Natural killer cell (primary cell): Measurements from ENCODE around the gene DNAH14. TPM values are rescaled to one million over a fixed set of nuclear protein-coding genes. Genes with fewer than 3 reads are reported as not detected.

ENCODE experiments used
- ATAC-seq, 3 donors: fragments of 150-1000 bp in 2 of 3; fragments of 200-7000 bp in 1 of 3; cut with Tn5 transposase; 1 replicate in 1 of 3; 2 replicates in 2 of 3; pipeline ENCODE4 v1.10.0; 2021; ENCODE audit warnings: mild to moderate bottlenecking in 2 of 3, moderate library complexity in 2 of 3
- DNase-seq, 2 donors: peaks; one replicate each; pipeline versions ENCODE4 v3.0.0 to v3.0.0-alpha.2; 2013 to 2021; ENCODE audit warnings: mixed read lengths in 1 of 2
- H3K27ac ChIP-seq: one replicate; pipeline ENCODE4 v1.5.1; 2013; ENCODE audit warnings: mild to moderate bottlenecking, low read length
- H3K27me3 ChIP-seq: one replicate; pipeline ENCODE4 v1.6.1; 2013; ENCODE audit warnings: low read length; ENCODE audit not compliant: control insufficient read depth, insufficient read depth
- H3K36me3 ChIP-seq: one replicate; pipeline ENCODE4 v1.6.1; 2013; ENCODE audit warnings: low read length; ENCODE audit not compliant: control insufficient read depth, insufficient read depth
- H3K4me1 ChIP-seq: one replicate; pipeline ENCODE4 v1.6.1; 2013; ENCODE audit warnings: low read length; ENCODE audit not compliant: control insufficient read depth, insufficient read depth
- H3K4me3 ChIP-seq: one replicate; pipeline ENCODE4 v1.5.1; 2013; ENCODE audit warnings: low read length
- H3K9me3 ChIP-seq: one replicate; pipeline ENCODE4 v1.6.1; 2013; ENCODE audit warnings: low read length; ENCODE audit not compliant: control insufficient read depth, insufficient read depth
- H3K27ac Mint-ChIP-seq, 2 donors: one replicate each; pipeline ENCODE4 v1.8.0; 2022; ENCODE audit warnings: mild to moderate bottlenecking in 2 of 2, mixed read lengths in 2 of 2, moderate library complexity in 1 of 2
- H3K27me3 Mint-ChIP-seq, 2 donors: one replicate each; pipeline ENCODE4 v1.8.0; 2022; ENCODE audit warnings: low read depth in 2 of 2, mixed read lengths in 2 of 2
- H3K36me3 Mint-ChIP-seq: one replicate; pipeline ENCODE4 v1.8.0; 2022; ENCODE audit warnings: mixed read lengths
- H3K4me1 Mint-ChIP-seq, 2 donors: one replicate each; pipeline ENCODE4 v1.8.0; 2022; ENCODE audit warnings: mixed read lengths in 2 of 2
- H3K4me3 Mint-ChIP-seq: one replicate; pipeline ENCODE4 v1.8.0; 2022; ENCODE audit warnings: mild to moderate bottlenecking, moderate library complexity, mixed read lengths
- H3K9me3 Mint-ChIP-seq, 2 donors: one replicate each; pipeline ENCODE4 v1.8.0; 2022; ENCODE audit warnings: mixed read lengths in 2 of 2
- WGBS: methylation state at CpG from one replicate; pipeline ENCODE4 v1.1.7; 2013; ENCODE audit warnings: missing lambda C conversion rate; ENCODE audit not compliant: insufficient coverage; 5-methylcytosine and 5-hydroxymethylcytosine counted together
- intact Hi-C: fragments of 100-400 bp; cut with micrococcal nuclease; formaldehyde crosslinking; loops from one replicate; pipeline ENCODE4 v1.14.2; 2022
- total RNA-seq, 4 donors: library from RNA; stranded (reverse); fragments of 120-200 nt in 1 of 4; gene quantifications; one replicate each; pipeline versions ENCODE4 v1.2.3 to v1.2.4, GENCODE V29; 2013 to 2022
- TF ChIP-seq, protein P1 (sequence below): fragments of 200-600 bp; IDR thresholded peaks from one replicate; pipeline ENCODE4 v1.8.0; 2022; ENCODE audit warnings: antibody characterized with exemption

Gene DNAH14
- total RNA-seq, 3 donors from 2014 or later (not counting 1 experiment from before 2014, with no cell fraction given) = 0.35 to 1.3 TPM; not detected in 1

DNA sequence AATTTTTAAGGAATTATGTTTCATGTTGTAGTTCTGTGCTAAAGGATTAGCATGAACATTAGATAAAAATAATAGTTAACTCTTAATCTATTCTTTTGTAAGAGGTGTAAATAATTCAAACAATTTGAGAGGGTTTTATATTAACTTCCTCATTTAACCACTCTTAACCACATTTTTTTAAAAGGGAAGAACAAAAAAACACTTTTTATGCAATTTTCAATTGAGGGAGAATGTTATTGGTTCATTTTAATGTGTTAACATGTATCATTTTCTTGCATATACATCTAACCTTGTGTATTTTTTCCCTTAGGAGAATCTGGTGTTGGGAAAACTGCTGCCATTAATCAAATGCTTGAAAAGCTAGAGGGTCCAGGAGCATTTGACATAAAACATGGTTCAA lies 329.3 kb downstream of the DNAH14 start:
- Histone ChIP-seq H3K36me3 (no peaks in the 10 kb centered on the region), H3K4me3 (no peak overlapping the region), H3K27me3 (no peaks in the 10 kb centered on the region), H3K9me3 (no peaks in the 10 kb centered on the region), H3K4me1 (no peaks in the 10 kb centered on the region), H3K27ac (no peak overlapping the region)
- Mint-ChIP-seq H3K4me1 (no peaks in the 10 kb centered on the region), H3K36me3 (no peaks in the 10 kb centered on the region), H3K4me3 (no peak overlapping the region), H3K27ac (no peak overlapping the region), H3K9me3 (peaks cover 0 to 4% of the 10 kb centered on the region in 2 donors), H3K27me3 (peaks cover 6 to 19% of the 10 kb centered on the region in 2 donors)
- TF ChIP-seq, protein P1, sequence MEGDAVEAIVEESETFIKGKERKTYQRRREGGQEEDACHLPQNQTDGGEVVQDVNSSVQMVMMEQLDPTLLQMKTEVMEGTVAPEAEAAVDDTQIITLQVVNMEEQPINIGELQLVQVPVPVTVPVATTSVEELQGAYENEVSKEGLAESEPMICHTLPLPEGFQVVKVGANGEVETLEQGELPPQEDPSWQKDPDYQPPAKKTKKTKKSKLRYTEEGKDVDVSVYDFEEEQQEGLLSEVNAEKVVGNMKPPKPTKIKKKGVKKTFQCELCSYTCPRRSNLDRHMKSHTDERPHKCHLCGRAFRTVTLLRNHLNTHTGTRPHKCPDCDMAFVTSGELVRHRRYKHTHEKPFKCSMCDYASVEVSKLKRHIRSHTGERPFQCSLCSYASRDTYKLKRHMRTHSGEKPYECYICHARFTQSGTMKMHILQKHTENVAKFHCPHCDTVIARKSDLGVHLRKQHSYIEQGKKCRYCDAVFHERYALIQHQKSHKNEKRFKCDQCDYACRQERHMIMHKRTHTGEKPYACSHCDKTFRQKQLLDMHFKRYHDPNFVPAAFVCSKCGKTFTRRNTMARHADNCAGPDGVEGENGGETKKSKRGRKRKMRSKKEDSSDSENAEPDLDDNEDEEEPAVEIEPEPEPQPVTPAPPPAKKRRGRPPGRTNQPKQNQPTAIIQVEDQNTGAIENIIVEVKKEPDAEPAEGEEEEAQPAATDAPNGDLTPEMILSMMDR = no peak
- ATAC-seq (no peak), DNase-seq (no peak)
- intact Hi-C loops = no loop called here

DNA sequence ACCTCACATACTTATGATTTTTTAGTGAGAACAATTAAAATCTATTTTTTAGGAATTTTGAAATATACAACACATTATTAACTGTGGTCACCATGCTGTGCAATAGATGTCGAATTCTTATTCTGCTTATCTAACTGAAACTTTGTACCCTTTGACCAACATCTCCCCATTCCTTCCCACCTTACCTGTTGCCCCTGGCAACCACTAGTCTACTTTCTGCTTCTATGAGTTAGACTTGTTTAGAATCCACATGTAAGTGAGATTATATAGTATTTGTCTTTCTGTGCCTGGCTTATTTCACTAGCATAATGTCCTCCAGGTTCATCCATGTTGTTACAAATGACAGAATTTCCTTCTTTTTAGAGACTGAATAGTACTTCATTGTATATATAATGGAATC lies 330.1 kb downstream of the DNAH14 start:
- intact Hi-C loops = no loop called here
- Mint-ChIP-seq H3K9me3 (peaks cover 0 to 4% of the 10 kb centered on the region in 2 donors), H3K4me1 (no peaks in the 10 kb centered on the region), H3K27me3 (peaks cover 6 to 12% of the 10 kb centered on the region in 2 donors), H3K36me3 (no peaks in the 10 kb centered on the region), H3K27ac (no peak overlapping the region), H3K4me3 (no peak overlapping the region)
- H3K27me3 ChIP-seq = no peaks in the 10 kb centered on the region
- H3K27ac ChIP-seq = no peak overlapping the region
- TF ChIP-seq, protein P1 = no peak
- H3K4me1 ChIP-seq = no peaks in the 10 kb centered on the region
- 79% methylated on average over 1 of the region's 1 CpG for WGBS
- no peak for ATAC-seq
- H3K36me3 ChIP-seq = no peaks in the 10 kb centered on the region
- DNase-seq = no peak
- H3K4me3 ChIP-seq = no peak overlapping the region
- H3K9me3 ChIP-seq = no peaks in the 10 kb centered on the region

DNA sequence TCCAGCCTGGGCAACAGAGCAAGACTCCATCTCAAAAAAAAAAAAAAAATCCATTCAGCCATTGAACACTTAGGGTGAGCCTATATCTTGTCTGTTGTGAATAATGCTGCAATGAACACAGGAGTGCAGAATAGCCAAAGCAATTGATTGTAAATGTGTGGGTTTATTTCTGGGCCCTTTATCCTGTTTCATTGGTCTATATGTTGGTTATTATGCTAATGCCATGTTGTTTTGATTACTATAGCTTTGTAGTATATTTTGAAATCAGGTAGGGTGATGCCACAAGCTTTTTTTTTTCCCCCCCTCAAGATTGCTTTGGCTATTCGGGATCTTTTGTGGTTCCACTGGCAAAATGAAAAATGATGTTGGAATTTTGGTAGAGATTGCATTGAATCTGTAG lies 330.8 kb downstream of the DNAH14 start:
- Mint-ChIP-seq H3K9me3 (peaks cover 0 to 4% of the 10 kb centered on the region in 2 donors), H3K27me3 (peaks cover 6% of the 10 kb centered on the region in 2 donors), H3K4me1 (no peaks in the 10 kb centered on the region), H3K27ac (no peak overlapping the region), H3K36me3 (no peaks in the 10 kb centered on the region), H3K4me3 (no peak overlapping the region)
- DNase-seq = no peak
- Histone ChIP-seq H3K36me3 (no peaks in the 10 kb centered on the region), H3K27me3 (no peaks in the 10 kb centered on the region), H3K4me1 (no peaks in the 10 kb centered on the region), H3K4me3 (no peak overlapping the region), H3K9me3 (no peaks in the 10 kb centered on the region), H3K27ac (no peak overlapping the region)
- ATAC-seq = no peak
- no CpG with 5 or more reads among the region's 1 CpG for WGBS
- TF ChIP-seq, protein P1 = no peak
- intact Hi-C loops = no loop called here

DNA sequence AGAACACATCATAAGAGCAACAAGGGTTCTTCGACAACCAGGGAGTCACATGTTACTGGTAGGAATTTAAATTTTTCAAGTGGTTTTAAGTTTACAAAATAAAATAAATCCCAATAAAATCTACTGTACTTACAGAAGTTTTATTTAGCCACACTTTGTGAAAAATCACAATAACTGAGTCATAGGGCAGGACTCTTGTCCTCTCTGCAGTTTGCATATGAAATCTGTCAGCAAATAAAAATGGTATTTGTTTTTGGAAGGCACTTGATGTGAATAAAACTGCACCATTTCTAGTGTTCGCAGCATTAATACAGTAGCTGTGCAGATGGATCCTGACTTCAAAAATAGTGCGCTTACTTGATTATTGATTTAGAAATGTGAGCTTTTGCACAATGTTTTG lies 348.0 kb downstream of the DNAH14 start:
- H3K4me1 ChIP-seq = no peaks in the 10 kb centered on the region
- ATAC-seq (no peak), DNase-seq (no peak)
- no peak overlapping the region for H3K4me3 Mint-ChIP-seq
- H3K4me3 ChIP-seq = no peak overlapping the region
- no peaks in the 10 kb centered on the region for H3K36me3 ChIP-seq
- no peak overlapping the region for H3K27ac Mint-ChIP-seq
- H3K27me3 ChIP-seq = peaks cover 2% of the 10 kb centered on the region
- no peaks in the 10 kb centered on the region for H3K4me1 Mint-ChIP-seq
- H3K36me3 Mint-ChIP-seq = no peaks in the 10 kb centered on the region
- TF ChIP-seq, protein P1 = no peak
- H3K9me3 Mint-ChIP-seq = peaks cover 3 to 6% of the 10 kb centered on the region in 2 donors
- no peak overlapping the region for H3K27ac ChIP-seq
- H3K27me3 Mint-ChIP-seq = peaks cover 0 to 12% of the 10 kb centered on the region in 2 donors
- intact Hi-C loops = no loop called here
- WGBS = 81% methylated on average over 1 of the region's 3 CpGs
- H3K9me3 ChIP-seq = no peaks in the 10 kb centered on the region
